ENCODE data around the gene DEPP1. TPM values are rescaled to one million over a fixed set of nuclear protein-coding genes. Genes with fewer than 3 reads are reported as not detected.

The DEPP1 gene
- total and polyA plus RNA-seq, 2 donors (not counting 3 experiments of a cell fraction or from before 2014, with no cell fraction given), result 364 to 951 TPM

- Histone ChIP-seq H3K9me3 (replicated peaks; ENCODE audit: control insufficient read depth, insufficient read depth, low read length) (no peaks in the 10 kb centered on the region), H4K20me1 (replicated peaks; ENCODE audit: control insufficient read depth, extremely low read depth, insufficient read depth, low read length) (no peaks in the 10 kb centered on the region), H3K36me3 (ENCODE audit: control insufficient read depth in 2 of 2, extremely low read depth in 1 of 2, insufficient read depth in 2 of 2, low read length in 2 of 2) (no peaks in the 10 kb centered on the region), H3K27me3 (ENCODE audit: control insufficient read depth in 2 of 2, insufficient read depth in 2 of 2, low read length in 2 of 2) (no peaks in the 10 kb centered on the region), H3K4me2 (ENCODE audit: insufficient read depth, low read length) (no peak overlapping the region), H3K9ac (replicated peaks; ENCODE audit: extremely low read depth, insufficient read depth, low read length) (no peak overlapping the region), H3K4me1 (ENCODE audit: control insufficient read depth, extremely low read depth, insufficient read depth, low read length) (peaks cover 47% of the 10 kb centered on the region), H3K9me1 (replicated peaks; ENCODE audit: control insufficient read depth, extremely low read depth, insufficient read depth, low read length) (no peaks in the 10 kb centered on the region), H3K79me2 (ENCODE audit: control insufficient read depth, insufficient read depth, low read length) (no peaks in the 10 kb centered on the region), H2AFZ (ENCODE audit: low read depth, low read length) (no peak overlapping the region), H3K27ac (ENCODE audit: insufficient read depth, low read depth, low read length) (no peak overlapping the region), H3K4me3 (replicated peaks in 1 of 3; ENCODE audit: insufficient read depth in 1 of 3, low read depth in 1 of 3, low read length in 3 of 3) (no peak overlapping the region)
- no TSS peak for BruUV-seq (replicated peaks)
- DNase-seq (ENCODE audit: low read depth, low spot score) (no peak), FAIRE-seq (no peak)
- dilution Hi-C loops (cut with MboI; ENCODE audit: extremely low pct_ligation_motif_present, low sequenced_read_pairs), result no loop called here
- ChIA-PET POLR2A (no interaction called here), CTCF (no interaction called here)
- TF ChIP-seq POLR2AphosphoS5 (IDR thresholded peaks at IDR 0.05; ENCODE audit: insufficient read depth, low read depth, low read length), result no peak
- no peak for TF ChIP-seq JUN (IDR thresholded peaks at IDR 0.05; ENCODE audit: borderline replicate concordance, insufficient read depth, insufficient read length, low read depth)
- TF ChIP-seq GATA2 (IDR thresholded peaks at IDR 0.05; ENCODE audit: insufficient read depth, insufficient read length, low read depth, low read length), result no peak
- TF ChIP-seq MYC (IDR thresholded peaks at IDR 0.05; ENCODE audit: low read depth, low read length), result no peak
- TF ChIP-seq, protein P1, sequence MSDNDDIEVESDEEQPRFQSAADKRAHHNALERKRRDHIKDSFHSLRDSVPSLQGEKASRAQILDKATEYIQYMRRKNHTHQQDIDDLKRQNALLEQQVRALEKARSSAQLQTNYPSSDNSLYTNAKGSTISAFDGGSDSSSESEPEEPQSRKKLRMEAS (IDR thresholded peaks at IDR 0.05; ENCODE audit: insufficient read depth, insufficient read length), result no peak
- no peak for TF ChIP-seq POLR2A (IDR thresholded peaks at IDR 0.05; ENCODE audit: low read depth, low read length)
- no peak for TF ChIP-seq CTCF (IDR thresholded peaks at IDR 0.05; ENCODE audit: extremely low read depth in 1 of 2, insufficient read depth in 1 of 2, low read depth in 1 of 2, low read length in 2 of 2)
- no peak for TF ChIP-seq EZH2 (IDR thresholded peaks at IDR 0.05; ENCODE audit: borderline replicate concordance, low read depth, low read length, severe bottlenecking)
- no peak for TF ChIP-seq FOS (IDR thresholded peaks at IDR 0.05; ENCODE audit: borderline replicate concordance, insufficient read depth, low read length)
- intact Hi-C loops (cut with micrococcal nuclease), result no loop called here
Observed at GRCh38 chr10:44983895-44984278, 5.3 kb upstream of the DEPP1 start.
